AG08395 (cell line): ENCODE measurements around the gene KIAA1958.

Source experiments
- DNase-seq: peaks from one replicate; pipeline ENCODE4 v3.0.0; 2012; ENCODE audit warnings: mixed read lengths, low spot score

KIAA1958 gene

DNA sequence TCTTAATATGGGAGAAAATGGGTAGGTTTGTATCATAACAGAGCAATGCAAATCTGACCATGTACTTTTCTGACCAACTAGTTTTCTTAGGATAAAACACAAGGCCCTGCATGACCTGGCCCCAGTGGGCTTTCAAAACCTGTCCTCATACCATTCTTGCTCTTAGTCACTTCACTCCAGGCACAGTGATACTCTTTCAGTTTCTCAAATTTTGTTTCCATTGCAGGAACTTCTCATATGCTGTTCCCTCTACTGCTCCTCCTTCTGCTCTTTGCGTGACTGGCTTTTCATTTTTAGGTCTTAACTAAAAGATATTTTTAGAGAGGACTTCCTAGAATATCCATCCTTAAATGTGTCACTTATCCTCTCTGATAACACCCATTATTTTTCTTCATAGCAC lies 118.9 kb downstream of the KIAA1958 start:
- no peak for DNase-seq

DNA sequence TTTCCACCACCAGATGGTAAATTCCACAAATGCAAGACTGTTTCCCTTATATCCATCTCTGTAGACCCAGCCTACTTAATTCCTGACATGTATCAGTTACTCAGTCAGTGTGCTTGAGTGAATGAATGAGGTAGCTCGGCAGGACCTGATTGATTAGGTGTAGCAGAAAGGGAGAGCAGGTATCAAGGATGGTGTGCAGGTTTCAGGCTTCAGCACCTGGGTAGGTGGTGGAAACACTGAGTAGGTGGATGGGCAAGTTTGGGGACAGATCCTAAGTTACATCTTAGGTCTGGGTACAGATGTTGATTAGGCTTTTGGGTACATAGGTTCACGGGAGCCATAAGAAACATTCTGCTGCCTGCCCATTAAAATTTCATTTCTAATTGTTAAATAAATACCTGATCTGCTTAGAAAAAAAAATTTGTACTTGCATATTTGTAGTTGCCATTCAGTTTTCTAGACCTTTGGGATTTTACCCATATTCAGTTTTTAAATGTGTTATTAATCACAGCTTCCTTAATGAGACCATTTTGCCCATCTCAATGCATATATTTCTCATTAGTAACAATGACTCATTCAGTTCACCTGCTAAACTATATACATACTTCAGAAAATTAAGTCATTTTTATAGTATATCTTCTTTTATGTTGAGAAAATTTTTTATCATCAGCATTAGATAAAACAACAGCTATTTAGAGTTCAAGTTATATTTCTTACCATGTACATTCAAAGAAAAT lies 119.5 kb downstream of the KIAA1958 start:
- DNase-seq = no peak

- no peak for DNase-seq
Measured at GRCh38 chr9:112608851-112609250, 122.2 kb downstream of the KIAA1958 start.

GRCh38 chr9:112615584-112616266 lies 129.1 kb downstream of the KIAA1958 start:
- DNase-seq = no peak

GRCh38 chr9:112617371-112617770 lies 130.7 kb downstream of the KIAA1958 start:
- no peak for DNase-seq

DNA sequence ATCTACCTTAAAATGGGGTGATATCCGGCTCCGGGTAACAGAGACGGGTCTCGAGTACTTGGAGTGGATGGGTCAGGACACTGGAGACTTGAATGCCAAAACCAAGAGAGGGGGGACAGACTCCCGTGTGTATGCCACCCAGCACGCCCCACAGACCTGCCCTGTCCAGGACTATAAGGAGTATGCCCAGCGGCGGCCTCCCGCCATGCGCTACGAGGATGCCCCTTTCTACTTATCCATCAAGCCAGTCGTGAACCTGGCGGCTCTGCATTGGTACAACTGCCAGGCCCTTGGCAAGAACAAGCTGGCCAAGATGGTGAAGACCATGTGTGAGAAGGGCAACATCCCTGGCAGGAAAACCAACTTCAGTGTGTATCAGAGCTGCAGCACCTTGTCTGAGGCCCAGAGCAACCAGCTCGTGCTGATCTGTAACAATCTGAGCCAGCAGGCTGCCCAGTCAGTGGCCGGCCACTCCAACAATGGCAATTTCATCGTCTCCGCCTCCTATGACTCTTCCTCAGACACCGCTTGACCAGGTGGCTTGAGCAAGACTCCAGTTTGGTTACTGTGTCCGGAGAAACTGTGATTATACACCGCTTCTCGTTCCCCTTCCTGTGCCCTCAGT lies 131.9 kb downstream of the KIAA1958 start:
- DNase-seq = no peak

DNA sequence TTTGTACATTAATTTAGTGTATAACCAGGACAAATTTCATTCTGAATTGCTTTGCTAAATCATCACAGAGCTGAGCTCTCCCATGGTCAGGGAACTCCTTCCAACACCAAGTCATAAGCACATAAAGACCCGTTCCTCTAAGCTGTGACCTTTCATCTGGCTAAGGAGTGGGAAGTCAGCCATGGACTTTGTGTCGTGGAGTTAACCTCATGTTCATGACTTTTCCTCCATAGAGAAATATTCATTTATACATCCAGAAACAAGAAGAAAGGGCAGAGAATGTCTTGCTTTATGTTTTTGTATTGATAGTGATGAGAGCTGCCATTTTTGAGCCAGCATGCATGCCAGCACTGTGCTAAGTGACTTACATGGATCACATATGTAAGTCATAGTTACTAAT lies 133.8 kb downstream of the KIAA1958 start:
- DNase-seq = no peak

DNA sequence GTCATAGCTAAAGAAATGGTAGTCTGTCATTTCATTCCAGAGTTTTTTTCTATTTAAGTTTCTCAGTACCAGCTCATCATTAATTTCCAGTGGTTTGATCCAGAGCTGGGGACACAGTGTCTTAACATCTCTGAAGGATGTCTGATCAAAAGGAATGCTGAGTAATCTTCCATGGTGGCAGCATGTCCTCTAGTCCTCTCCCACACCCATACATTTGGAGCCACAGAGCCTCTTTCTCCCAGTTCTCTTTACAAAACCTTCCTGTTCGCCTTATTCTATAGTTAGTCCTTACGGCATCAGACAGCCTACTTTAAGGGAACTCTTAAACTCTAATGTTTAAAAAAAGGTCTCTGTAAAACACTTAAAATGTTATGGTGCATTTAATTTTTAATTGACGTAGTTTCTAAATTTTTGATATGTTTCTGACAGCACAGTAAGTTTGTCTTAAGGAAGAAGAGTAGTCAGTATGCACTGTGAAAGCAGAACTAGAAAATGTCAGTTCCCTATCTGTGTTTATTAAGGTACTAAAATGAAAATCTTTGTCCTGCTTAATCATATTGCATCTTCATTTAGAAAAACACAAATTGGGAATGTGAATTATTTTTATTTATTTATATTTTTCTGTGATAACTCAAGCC lies 134.5 kb downstream of the KIAA1958 start:
- DNase-seq = no peak

GRCh38 chr9:112623198-112623597 lies 136.6 kb downstream of the KIAA1958 start:
- no peak for DNase-seq

- no peak for DNase-seq
Measured at GRCh38 chr9:112624711-112625707, 138.4 kb downstream of the KIAA1958 start.

DNA sequence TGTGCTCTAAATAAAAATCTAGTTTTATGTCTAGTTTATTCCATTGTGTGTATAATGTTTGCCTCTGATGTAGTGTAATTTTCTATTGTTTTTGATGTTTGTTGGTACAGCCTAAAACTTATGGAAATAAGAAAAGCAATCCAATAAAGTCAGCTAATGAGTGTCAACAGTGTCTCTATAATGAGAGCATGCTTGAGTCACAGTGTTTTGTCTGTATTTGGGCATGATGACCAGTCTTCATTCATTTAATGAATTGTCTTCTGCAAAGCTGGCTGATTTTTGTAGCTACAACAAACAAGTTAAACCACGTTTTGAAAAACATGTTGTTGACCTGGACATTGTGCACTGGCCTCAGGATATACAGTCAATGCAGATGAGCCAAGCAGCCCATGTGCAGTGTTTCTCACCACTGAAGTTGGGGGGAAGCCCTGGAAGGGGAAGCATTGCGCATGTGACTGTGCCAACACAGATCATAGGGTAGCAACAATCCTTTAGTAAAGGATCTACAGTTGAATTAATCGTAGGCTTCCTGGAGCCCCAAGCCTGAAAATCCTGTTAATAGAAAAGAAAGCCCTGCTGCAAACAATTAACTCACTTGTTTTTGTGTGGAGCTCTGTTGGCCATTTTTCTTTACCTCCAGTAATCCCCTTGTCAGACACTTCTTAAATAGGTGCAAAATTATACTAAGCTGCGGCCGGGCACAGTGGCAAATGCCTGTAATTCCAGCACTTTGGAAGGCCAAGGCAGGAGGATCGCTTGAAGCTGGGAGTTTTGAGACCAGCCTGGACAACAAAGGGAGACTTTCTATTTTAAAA lies 143.3 kb downstream of the KIAA1958 start:
- DNase-seq = no peak

- no peak for DNase-seq
Measured at GRCh38 chr9:112631313-112632070, 144.9 kb downstream of the KIAA1958 start.

DNA sequence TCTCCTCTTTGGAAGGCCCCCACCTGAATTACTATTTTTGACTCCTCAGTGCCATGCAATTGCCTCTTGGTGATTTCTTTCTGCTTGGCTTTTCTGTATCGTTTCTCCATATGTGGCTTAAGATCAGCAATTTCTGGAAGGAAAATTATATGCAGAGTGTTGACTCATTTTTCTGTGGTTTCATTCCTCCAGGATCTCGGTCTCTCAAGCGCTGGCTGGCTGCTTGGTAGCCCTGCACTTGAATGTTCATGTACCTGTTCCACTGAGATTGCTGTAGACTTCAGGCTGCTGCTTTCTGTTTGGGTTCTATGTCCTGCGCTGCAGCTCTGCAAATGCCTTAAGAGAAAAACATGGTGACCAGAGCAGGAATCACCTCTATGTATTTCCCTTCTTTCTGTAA lies 153.7 kb downstream of the KIAA1958 start:
- no peak for DNase-seq

DNA sequence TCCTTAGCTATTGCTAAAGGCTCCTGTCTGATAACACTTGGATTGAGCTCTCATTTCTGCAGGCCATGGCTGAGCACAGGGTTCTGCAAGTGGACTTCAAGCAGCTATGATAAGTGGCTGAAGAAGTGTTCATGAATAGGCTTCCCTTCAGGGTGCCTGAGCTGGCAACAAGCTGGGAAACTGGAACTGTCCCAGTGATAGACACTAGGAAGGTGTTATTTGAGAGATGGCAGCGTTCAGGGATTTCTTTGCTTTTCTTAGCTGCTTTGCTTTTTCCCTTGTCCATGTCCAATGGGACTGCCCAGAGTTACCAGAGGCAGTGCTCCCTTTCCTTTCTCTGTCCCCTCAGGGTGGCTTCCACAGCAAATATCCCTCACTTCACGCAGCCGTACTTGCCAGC lies 155.5 kb downstream of the KIAA1958 start:
- DNase-seq = no peak

DNA sequence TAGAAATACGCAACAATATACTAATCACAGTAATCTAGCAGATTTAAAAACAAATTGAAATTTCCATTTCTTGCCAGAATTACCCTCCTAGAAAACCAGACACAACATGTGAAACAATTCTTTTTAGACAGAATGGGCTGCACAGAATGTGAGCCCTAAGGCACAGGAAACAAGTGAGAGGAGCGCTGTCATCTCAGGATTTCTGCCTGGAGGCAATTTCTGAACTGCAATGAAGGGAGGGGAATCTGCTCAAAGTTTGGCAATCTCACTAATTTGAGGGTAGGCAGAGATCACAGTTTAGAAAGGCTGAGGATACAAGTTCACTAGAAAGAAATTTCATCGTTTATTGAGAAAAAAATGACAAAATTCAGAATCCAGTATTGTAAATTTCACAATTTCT lies 161.0 kb downstream of the KIAA1958 start:
- no peak for DNase-seq

DNA sequence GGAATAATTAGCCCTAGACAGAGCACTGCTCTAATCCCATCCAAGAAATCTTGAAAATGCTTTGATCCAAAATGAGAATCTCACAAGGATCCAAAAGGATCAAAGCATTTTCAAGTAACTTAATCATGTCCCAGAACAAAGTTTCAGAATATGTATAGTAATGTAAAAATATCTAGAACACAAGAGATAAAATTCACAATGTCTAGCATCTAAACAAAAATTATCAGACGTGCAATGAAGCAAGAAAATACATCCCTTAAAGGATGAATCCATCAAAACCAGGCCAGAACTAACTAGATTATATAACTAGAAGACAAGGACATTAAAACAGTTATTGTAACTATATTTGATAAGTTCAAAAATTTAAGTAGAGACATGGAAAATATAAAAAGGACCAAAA lies 162.0 kb downstream of the KIAA1958 start:
- no peak for DNase-seq

GRCh38 chr9:112654282-112654681 lies 167.7 kb downstream of the KIAA1958 start:
- DNase-seq = no peak

GRCh38 chr9:112655668-112656067 lies 169.0 kb downstream of the KIAA1958 start:
- no peak for DNase-seq

GRCh38 chr9:112659906-112660305 lies 173.3 kb downstream of the KIAA1958 start:
- no peak for DNase-seq

- no peak for DNase-seq
Measured at GRCh38 chr9:112663681-112664080, 177.1 kb downstream of the KIAA1958 start.
